Cardiac muscle cell (in vitro differentiated cells and primary cell): ENCODE data around the gene SEC63. TPM values are rescaled to one million over a fixed set of nuclear protein-coding genes. Genes with fewer than 3 reads are reported as not detected.

Source experiments
- DNase-seq, 2 donors: peaks; one replicate each; pipeline versions ENCODE4 v3.0.0 to v3.0.0-alpha.2; 2010 to 2017; ENCODE audit warnings: low read depth in 1 of 2, low spot score in 1 of 2
- H3K27ac ChIP-seq: fragments of 200-600 bp; sonication (generic); 2 replicates; pipeline ENCODE4 v1.5.1; 2016
- H3K27me3 ChIP-seq: fragments of 200-600 bp; sonication (generic); 2 replicates; pipeline ENCODE4 v1.6.0; 2016; ENCODE audit warnings: control low read depth
- H3K36me3 ChIP-seq: fragments of 200-600 bp; sonication (generic); 2 replicates; pipeline ENCODE4 v1.5.1; 2016; ENCODE audit warnings: control low read depth
- H3K4me1 ChIP-seq: fragments of 200-600 bp; sonication (generic); 2 replicates; pipeline ENCODE4 v1.8.1; 2017; ENCODE audit warnings: low read depth, mild to moderate bottlenecking, mixed run types
- H3K4me3 ChIP-seq: fragments of 200-600 bp; sonication (generic); 2 replicates; pipeline ENCODE4 v1.5.1; 2016; ENCODE audit warnings: mild to moderate bottlenecking
- H3K9me3 ChIP-seq: fragments of 200-600 bp; sonication (generic); 2 replicates; pipeline ENCODE4 v1.5.1; 2017; ENCODE audit warnings: low read depth, mild to moderate bottlenecking, control low read depth
- polyA plus RNA-seq: library from polyadenylated mRNA; unstranded; fragments of >200 nt; fragmentation: Nextera tagmentation; extraction: Ambion mirVana; gene quantifications from 2 replicates; pipeline ENCODE4 v1.2.1, GENCODE V29; 2016
- total RNA-seq: library from RNA; depleted of rRNA; stranded (reverse); fragments of >200 nt; gene quantifications from 2 replicates; pipeline ENCODE4 v1.2.3, GENCODE V29; 2016
- TF ChIP-seq, protein P1 (sequence below): IDR thresholded peaks from 2 replicates; pipeline ENCODE4 v1.5.1; 2012; ENCODE audit warnings: low read depth, mild to moderate bottlenecking, low read length

SEC63 gene
- total and polyA plus RNA-seq, 2 experiments from 2014 or later, result 9.6 to 80.8 TPM

DNA sequence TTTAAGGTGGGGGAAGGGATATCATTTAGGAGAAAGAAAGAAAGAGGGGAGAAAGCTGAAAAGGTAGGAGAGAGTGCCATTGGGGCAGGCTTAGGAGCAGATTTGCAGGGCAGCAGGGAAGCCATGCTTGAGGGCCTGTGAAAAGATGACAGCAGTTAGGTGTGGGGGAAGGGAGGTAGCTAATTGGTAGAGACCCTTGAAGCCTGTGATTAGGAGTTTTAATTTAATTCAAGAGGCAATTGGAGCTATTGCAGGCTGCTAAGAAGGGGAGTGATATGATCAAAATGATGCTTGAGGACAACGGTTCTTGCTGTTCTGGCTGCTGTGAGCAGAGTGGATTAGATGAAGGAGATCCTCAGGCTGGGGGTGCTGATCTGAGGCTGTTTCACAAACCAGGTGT is 24.5 kb upstream of the SEC63 start:
- H3K27ac ChIP-seq, result no peak overlapping the region
- no peaks in the 10 kb centered on the region for H3K4me1 ChIP-seq
- TF ChIP-seq, protein P1, sequence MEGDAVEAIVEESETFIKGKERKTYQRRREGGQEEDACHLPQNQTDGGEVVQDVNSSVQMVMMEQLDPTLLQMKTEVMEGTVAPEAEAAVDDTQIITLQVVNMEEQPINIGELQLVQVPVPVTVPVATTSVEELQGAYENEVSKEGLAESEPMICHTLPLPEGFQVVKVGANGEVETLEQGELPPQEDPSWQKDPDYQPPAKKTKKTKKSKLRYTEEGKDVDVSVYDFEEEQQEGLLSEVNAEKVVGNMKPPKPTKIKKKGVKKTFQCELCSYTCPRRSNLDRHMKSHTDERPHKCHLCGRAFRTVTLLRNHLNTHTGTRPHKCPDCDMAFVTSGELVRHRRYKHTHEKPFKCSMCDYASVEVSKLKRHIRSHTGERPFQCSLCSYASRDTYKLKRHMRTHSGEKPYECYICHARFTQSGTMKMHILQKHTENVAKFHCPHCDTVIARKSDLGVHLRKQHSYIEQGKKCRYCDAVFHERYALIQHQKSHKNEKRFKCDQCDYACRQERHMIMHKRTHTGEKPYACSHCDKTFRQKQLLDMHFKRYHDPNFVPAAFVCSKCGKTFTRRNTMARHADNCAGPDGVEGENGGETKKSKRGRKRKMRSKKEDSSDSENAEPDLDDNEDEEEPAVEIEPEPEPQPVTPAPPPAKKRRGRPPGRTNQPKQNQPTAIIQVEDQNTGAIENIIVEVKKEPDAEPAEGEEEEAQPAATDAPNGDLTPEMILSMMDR, result no peak
- H3K9me3 ChIP-seq, result no peaks in the 10 kb centered on the region
- no peak for DNase-seq
- no peak overlapping the region for H3K4me3 ChIP-seq
- no peaks in the 10 kb centered on the region for H3K27me3 ChIP-seq
- H3K36me3 ChIP-seq, result no peaks in the 10 kb centered on the region

DNA sequence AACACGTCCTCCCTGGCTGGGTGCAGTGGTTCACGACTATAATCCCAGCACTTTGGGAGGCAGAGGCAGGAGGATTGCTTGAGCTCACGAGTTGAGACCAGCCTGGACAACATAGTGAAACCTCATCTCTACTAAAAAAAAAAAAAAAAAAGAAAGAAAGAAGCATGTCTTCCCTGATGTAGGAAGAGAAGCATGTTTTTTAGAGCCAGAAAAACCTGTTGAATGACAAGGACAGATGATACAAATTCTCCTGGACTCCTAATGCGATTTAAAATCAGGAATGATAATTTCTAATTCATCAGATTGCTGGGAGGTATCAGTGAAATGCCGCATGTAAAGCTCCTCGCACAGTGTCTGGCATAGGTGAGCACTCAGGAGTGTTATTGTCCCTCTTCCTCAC is 23.7 kb upstream of the SEC63 start:
- Histone ChIP-seq H3K27me3 (no peaks in the 10 kb centered on the region), H3K27ac (no peak overlapping the region), H3K9me3 (no peaks in the 10 kb centered on the region), H3K4me3 (no peak overlapping the region), H3K36me3 (no peaks in the 10 kb centered on the region), H3K4me1 (no peaks in the 10 kb centered on the region)
- no peak for DNase-seq
- TF ChIP-seq, protein P1, result no peak

DNA sequence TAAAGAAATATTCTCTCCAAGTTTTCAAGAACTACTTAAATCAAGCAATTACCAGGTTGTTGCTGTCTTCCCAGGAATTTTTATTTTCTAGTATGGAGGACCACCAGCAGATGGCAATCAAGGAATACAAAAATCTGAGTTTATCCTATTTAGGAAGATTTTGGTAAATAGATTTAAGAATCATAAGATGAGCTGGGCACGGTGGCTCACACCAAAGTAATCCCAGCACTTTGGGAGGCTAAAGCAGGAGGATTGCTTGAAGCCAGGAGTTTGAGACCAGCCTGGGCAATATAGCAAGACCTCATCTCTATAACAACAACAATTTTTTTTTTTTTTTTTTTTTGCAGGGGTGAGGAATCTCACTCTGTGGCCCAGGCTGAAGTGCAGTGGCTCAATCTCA is 19.3 kb upstream of the SEC63 start:
- H3K4me3 ChIP-seq, result no peak overlapping the region
- H3K4me1 ChIP-seq, result peaks cover 9% of the 10 kb centered on the region
- no peaks in the 10 kb centered on the region for H3K27me3 ChIP-seq
- H3K36me3 ChIP-seq, result no peaks in the 10 kb centered on the region
- TF ChIP-seq, protein P1, result peak; percentile 52
- H3K27ac ChIP-seq, result no peak overlapping the region
- DNase-seq, result peak in 1 of 2 donors; percentile 58
- no peaks in the 10 kb centered on the region for H3K9me3 ChIP-seq

DNA sequence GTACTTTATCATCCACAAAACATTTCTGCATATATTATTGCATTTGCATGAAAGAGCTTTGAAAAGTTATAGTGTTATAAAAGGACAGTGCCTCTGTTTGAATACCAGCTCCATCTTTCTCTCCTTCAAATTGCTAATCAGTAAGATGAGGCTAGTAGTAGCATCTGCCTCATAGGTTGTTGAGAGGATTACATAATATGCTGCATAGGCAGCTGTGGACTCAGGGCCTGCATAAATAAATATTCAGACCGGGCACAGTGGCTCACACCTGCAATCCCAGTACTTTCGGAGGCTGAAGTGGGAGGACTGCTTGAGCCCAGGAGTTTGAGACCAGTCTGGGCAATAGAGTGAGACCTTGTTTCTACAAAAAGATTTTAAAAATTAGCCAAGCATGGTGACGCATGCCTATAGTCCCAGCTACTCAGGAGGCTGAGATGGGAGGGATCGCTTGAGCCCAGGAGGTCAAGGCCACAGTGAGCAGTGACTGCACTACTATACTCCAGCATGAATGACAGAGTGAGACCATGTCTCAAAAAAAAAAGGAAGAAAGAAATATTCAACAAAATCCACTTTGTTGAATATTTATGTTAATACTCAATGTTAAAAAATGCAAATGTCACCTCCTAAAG is 18.3 kb upstream of the SEC63 start:
- H3K9me3 ChIP-seq, result no peaks in the 10 kb centered on the region
- no peak overlapping the region for H3K27ac ChIP-seq
- H3K4me3 ChIP-seq, result no peak overlapping the region
- DNase-seq, result no peak
- H3K4me1 ChIP-seq, result peaks cover 9% of the 10 kb centered on the region
- H3K27me3 ChIP-seq, result no peaks in the 10 kb centered on the region
- TF ChIP-seq, protein P1, result no peak
- H3K36me3 ChIP-seq, result no peaks in the 10 kb centered on the region

GRCh38 chr6:107973594-107973993 is 15.6 kb upstream of the SEC63 start:
- H3K27ac ChIP-seq, result no peak overlapping the region
- no peaks in the 10 kb centered on the region for H3K27me3 ChIP-seq
- no peak overlapping the region for H3K4me3 ChIP-seq
- no peak for DNase-seq
- TF ChIP-seq, protein P1, result no peak
- H3K36me3 ChIP-seq, result no peaks in the 10 kb centered on the region
- H3K9me3 ChIP-seq, result no peaks in the 10 kb centered on the region
- peaks cover 9% of the 10 kb centered on the region for H3K4me1 ChIP-seq
